Heart left ventricle (tissue), 13 donors: ENCODE results near the gene ARHGEF28.

Experiments used
- CTCF ChIP-seq, 12 donors: fragments of 200-600 bp; sonication (generic) in 4 of 12; IDR thresholded peaks; one replicate each; pipeline versions ENCODE4 v1.5.0 to v1.8.0; 2018 to 2022; ENCODE audit warnings: antibody characterized with exemption in 12 of 12, mild to moderate bottlenecking in 5 of 12
- POLR2A ChIP-seq, 2 donors: fragments of 450-650 bp; IDR thresholded peaks; one replicate each; pipeline ENCODE4 v1.6.1; 2017; ENCODE audit warnings: antibody characterized with exemption in 2 of 2, mild to moderate bottlenecking in 2 of 2, moderate library complexity in 2 of 2
- donor health status: ischemic (EF 13 %, LVEDD 7.1; RV severe dilation, severe dysfunction).
- donor health status: DM: no; HTN: yes; CAD: no.
- donor health status: DM: no; HTN: no; CAD: no.
- donor health status: ischemic (EF 25% LVEDD 6.9; RV normal size, moderate dysfunction).
- donor health status: ischemic (EF 25% LVEDD 5.7; RV mildly dilated, moderate dysfunction).
- donor health status: ischemic (EF 35%, LVEDD 5.7; RV mildly dilated, moderate dysfunction).
- donor health status: nonischemic (EF 11% LVEDD 7.7; RV severe dilation, severe dysfunction).
- donor health status: DM: yes; HTN: yes; CAD: no.
- donor health status: PGD.
- donor health status: ischemic (EF 29% LVEDD 5.4; RV normal size, mild dysfunction).
- donor health status: nonischemic (EF 23%, LVEDD 6.1; RV moderate dilation, normal function).

- no peak for TF ChIP-seq CTCF (IDR thresholded peaks at IDR 0.05)
- TF ChIP-seq POLR2A (IDR thresholded peaks at IDR 0.05) = no peak
These were observed 15.8 kb downstream of the ARHGEF28 start for GRCh38 chr5:73641811-73642210.
